ENCODE data around the gene BAZ2B. TPM values are rescaled to one million over a fixed set of nuclear protein-coding genes. Genes with fewer than 3 reads are reported as not detected.

BAZ2B gene
- total RNA-seq, 2 donors from 2014 or later: 30.7 to 39.3 TPM

DNA sequence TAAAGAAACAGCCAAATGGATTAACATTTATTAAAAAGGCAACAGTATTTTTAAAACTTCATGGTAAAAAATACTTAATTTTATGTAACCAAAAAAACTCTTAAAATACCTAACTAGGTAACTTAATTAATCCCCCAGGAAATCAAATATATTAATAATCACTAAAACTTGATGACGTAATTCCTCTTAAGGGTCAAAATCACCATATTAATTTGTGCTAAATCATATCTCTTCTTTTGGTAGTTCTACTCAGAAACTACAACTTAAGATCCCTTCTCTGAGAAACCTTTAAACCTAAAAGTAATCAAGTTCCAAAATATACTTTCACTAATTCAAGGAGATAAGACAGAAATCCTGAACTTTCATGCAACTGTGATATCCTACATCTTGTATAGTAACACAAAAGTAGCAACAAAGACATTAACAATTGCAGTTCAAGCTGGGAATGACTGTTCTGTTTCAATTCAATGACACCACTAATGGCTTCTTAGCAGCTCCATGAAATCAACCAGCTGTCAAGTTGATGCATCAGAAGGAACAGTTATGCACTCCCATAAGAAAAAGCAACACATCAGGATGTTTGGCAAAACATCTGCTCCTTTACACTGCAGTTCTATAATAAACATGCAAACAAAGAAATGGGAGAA is 4.0 kb downstream of the BAZ2B start:
- no peak for ATAC-seq
- H3K36me3 Mint-ChIP-seq (ENCODE audit: low read depth): peaks cover 2% of the 10 kb centered on the region
- peaks cover 12% of the 10 kb centered on the region for H3K4me1 Mint-ChIP-seq
- no peak overlapping the region for H3K27ac Mint-ChIP-seq
- H3K9me3 ChIP-seq (ENCODE audit: control insufficient read depth, low read length, poor library complexity, severe bottlenecking): no peaks in the 10 kb centered on the region
- DNase-seq: no peak
- no peak overlapping the region for H3K4me3 Mint-ChIP-seq
- H3K27me3 Mint-ChIP-seq: peaks cover 27% of the 10 kb centered on the region

DNA sequence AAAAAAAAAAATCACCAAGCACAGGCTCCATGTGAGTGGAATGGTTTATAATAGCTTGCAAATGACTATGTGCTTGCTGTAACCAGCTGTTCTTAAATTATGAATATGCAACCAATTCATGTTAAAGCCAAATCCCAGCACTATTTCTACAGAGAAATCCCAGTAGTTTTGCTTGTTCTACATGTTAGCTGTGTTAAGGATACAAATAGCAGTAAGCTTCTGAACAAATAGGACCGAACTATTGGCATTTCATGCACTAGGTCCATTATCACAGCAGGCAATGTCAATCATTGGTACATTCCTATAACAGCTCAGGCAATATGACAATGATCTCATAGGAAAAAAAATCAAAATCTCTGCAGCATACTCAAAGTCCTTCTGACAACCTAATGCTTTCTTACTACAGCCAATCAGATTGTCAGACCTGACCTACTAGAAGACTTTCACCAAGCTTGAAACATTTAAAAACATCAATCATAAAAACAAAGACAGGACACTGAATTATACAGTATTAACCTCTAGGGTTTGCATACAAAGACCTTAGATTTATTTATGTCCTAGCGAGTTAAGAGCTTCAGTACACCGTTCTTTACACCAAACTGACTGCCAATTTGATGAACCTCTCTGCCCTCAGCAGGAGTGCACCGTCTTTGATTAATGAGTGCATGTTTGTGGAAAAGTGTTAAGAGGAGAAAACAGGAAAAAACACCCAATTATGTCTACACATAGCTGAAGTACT is 6.4 kb downstream of the BAZ2B start:
- Mint-ChIP-seq H3K36me3 (ENCODE audit: low read depth) (no peaks in the 10 kb centered on the region), H3K27me3 (peaks cover 16% of the 10 kb centered on the region), H3K4me1 (peaks cover 7% of the 10 kb centered on the region), H3K27ac (no peak overlapping the region), H3K4me3 (no peak overlapping the region)
- DNase-seq (no peak), ATAC-seq (no peak)
- H3K9me3 ChIP-seq (ENCODE audit: control insufficient read depth, low read length, poor library complexity, severe bottlenecking): no peaks in the 10 kb centered on the region

DNA sequence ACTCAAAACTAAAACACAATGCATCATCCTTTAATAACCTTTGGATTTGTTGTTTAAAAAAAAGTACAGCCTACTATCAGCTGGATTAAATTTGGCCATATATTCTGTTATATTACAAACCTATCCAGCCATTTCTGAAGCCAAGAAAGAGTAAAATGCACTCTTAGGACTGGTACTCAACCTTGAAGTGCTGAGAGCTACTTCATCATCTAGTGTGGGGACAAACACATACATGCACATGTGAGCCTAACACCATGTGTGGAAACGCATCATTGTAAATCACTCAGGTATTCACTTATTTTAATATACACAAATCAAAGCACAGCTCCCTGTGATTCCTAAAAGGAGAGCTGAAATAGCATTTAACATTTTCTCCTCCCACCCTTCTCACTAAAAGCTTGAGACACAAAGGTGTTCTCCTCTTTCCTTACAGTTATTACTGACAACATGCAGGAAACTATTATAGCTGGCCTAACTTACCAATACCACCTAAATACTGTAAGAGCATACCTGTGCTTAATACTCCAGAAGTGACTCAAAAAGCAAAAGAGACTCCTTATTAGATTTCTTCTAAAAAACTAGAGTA is 7.5 kb downstream of the BAZ2B start:
- H3K36me3 Mint-ChIP-seq (ENCODE audit: low read depth): no peaks in the 10 kb centered on the region
- H3K27ac Mint-ChIP-seq: no peak overlapping the region
- peaks cover 8% of the 10 kb centered on the region for H3K27me3 Mint-ChIP-seq
- no peak overlapping the region for H3K4me3 Mint-ChIP-seq
- H3K9me3 ChIP-seq (ENCODE audit: control insufficient read depth, low read length, poor library complexity, severe bottlenecking): no peaks in the 10 kb centered on the region
- DNase-seq (no peak), ATAC-seq (no peak)
- H3K4me1 Mint-ChIP-seq: peaks cover 2% of the 10 kb centered on the region

DNA sequence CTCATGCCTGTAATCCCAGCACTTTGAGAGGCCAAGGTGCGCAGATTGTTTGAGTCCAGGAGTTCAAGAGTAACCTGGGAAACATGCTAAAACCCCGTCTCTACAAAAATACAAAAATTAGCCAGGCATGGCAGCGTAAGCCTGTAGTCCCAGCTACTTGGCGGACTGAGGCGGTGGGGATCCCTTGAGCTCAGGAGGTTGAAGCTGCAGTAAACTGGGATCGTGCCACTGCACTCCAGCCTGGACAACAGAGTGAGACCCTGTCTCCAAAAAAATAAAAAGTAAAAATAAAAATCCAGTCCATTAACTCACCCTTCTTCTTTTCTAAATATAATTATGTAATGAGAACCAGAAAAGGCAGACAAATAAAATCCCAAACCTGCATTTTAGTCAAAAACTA is 8.2 kb downstream of the BAZ2B start:
- H3K27ac Mint-ChIP-seq: no peak overlapping the region
- no peaks in the 10 kb centered on the region for H3K9me3 ChIP-seq (ENCODE audit: control insufficient read depth, low read length, poor library complexity, severe bottlenecking)
- no peak overlapping the region for H3K4me3 Mint-ChIP-seq
- H3K27me3 Mint-ChIP-seq: peaks cover 4% of the 10 kb centered on the region
- peaks cover 2% of the 10 kb centered on the region for H3K4me1 Mint-ChIP-seq
- ATAC-seq (no peak), DNase-seq (no peak)
- H3K36me3 Mint-ChIP-seq (ENCODE audit: low read depth): no peaks in the 10 kb centered on the region

DNA sequence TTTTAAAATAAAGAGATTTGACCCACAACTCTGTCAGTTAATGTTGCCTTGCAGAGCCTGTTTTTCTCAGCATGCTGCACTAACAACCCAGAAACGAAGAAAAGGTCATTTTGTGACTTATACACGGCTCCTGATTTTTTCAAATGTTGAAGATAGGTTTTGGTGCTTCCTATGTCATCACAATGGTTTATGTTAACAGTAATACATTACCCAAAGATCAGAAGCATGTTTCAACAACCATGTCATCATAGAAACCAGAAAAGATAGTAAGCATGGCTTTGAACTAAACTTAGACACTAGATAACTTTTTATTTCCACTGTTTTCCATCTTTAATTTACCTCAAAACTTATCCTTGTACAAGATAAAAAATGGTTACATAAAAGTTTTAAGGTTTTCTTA is 10.1 kb downstream of the BAZ2B start:
- no peak for DNase-seq
- no peaks in the 10 kb centered on the region for H3K27me3 Mint-ChIP-seq
- H3K4me3 Mint-ChIP-seq: no peak overlapping the region
- H3K4me1 Mint-ChIP-seq: peaks cover 2% of the 10 kb centered on the region
- no peak for ATAC-seq
- H3K9me3 ChIP-seq (ENCODE audit: control insufficient read depth, low read length, poor library complexity, severe bottlenecking): no peaks in the 10 kb centered on the region
- no peaks in the 10 kb centered on the region for H3K36me3 Mint-ChIP-seq (ENCODE audit: low read depth)
- H3K27ac Mint-ChIP-seq: no peak overlapping the region

DNA sequence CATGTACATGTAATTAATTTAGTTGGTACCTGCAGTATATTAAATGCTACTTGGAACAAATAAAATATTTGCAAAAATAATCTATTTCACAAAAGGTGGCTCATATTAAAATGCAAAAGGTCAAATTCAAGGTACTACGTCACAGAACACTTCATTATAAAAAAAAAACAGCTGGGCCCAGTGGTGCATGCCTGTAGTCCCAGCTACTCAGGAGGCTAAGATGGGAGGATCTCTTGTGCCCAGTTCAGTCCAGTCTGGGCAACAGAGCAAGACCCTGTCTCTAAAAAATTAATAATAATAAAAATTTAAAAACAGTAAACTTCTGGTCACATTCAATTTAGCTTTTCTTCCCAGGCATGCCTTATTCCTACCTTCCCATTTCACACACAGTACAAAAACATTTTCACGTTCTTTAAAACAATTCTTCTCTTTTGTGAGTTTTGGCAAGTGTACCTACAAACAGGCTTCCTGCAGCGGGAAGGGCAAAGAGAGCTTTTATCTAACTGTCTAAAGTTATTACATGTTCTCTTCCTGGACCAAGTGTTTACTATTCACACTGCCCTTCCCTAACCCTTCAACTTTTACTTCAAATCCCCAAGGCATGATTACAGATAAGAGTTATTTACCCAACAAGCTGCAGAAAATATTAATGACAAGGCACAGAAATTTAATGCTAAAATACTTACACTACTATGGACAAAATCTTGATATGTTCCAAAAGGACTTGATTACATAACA is 10.7 kb downstream of the BAZ2B start:
- Mint-ChIP-seq H3K27ac (no peak overlapping the region), H3K4me3 (no peak overlapping the region), H3K36me3 (ENCODE audit: low read depth) (no peaks in the 10 kb centered on the region), H3K27me3 (no peaks in the 10 kb centered on the region), H3K4me1 (peaks cover 2% of the 10 kb centered on the region)
- ATAC-seq (no peak), DNase-seq (no peak)
- H3K9me3 ChIP-seq (ENCODE audit: control insufficient read depth, low read length, poor library complexity, severe bottlenecking): no peaks in the 10 kb centered on the region

DNA sequence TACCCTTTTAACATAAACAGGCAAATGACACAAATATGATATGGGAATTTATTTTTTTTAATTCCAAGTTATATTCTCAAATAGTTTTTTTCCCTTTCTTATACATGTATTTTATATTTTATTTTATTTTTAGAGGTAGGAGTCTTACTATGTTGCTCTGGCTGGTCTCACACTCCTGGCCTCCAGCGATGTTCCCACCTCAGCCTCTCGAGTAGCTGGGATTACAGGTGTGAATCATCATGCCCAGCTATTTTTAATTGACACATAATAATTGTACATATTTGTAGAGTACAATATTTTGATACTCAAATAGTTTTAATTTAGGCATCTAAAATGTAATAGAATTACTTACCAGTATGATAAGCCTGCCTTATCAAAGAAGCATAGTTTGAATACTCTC is 12.2 kb downstream of the BAZ2B start:
- H3K27ac Mint-ChIP-seq: no peak overlapping the region
- no peaks in the 10 kb centered on the region for H3K9me3 ChIP-seq (ENCODE audit: control insufficient read depth, low read length, poor library complexity, severe bottlenecking)
- ATAC-seq (no peak), DNase-seq (no peak)
- H3K27me3 Mint-ChIP-seq: no peaks in the 10 kb centered on the region
- H3K4me3 Mint-ChIP-seq: no peak overlapping the region
- no peaks in the 10 kb centered on the region for H3K36me3 Mint-ChIP-seq (ENCODE audit: low read depth)
- H3K4me1 Mint-ChIP-seq: peaks cover 2% of the 10 kb centered on the region

DNA sequence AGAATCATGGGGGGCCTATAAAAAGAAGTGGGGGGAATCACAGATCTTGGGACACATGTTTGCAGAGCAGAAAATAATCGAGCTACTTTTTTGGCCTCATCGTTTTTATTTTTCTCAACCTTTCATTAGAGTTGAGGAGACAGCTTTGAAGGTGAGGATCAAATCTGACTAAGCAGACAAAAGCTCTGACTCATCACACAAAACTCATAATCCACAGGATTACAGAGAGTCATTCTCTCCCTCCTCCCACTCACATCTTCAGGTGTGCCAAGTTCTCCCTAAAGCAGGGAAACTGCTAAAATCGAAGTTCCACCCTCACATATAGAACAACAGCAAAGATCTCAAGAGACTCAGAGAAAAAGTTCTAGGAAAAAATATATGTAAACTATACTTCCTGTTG is 15.6 kb downstream of the BAZ2B start:
- ATAC-seq (no peak), DNase-seq (no peak)
- H3K27me3 Mint-ChIP-seq: no peaks in the 10 kb centered on the region
- no peak overlapping the region for H3K27ac Mint-ChIP-seq
- peaks cover 2% of the 10 kb centered on the region for H3K36me3 Mint-ChIP-seq (ENCODE audit: low read depth)
- peaks cover under 1% of the 10 kb centered on the region for H3K4me1 Mint-ChIP-seq
- H3K4me3 Mint-ChIP-seq: no peak overlapping the region
- no peaks in the 10 kb centered on the region for H3K9me3 ChIP-seq (ENCODE audit: control insufficient read depth, low read length, poor library complexity, severe bottlenecking)

DNA sequence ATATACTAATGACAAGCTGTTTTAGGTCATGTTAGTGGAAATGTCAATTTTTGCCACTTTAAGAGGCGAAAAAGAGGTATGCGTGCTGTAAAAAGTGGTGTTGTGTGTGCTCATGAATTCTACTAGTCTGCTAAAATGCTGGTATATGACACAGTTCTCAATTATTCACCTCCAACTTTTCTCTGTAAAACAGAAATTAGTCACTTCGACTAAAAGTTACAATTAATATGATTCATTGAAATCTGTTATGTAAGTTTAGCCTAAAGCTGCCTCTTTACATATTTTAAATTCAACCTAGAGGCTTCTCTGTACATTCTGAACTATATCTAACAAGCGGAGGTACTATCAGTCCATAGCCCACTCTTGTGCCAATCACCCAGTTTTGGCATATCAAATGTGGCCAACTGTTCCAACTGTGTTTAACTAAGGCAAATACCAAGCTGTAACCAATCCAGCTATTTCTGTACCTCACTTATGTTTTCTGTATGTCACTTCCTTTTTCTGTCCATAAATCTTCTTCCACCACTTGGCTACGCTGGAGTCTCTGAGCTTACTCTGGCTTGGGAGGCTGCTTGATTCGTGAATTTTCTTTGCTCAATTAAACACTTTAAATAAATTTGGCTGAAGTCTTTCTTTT is 20.8 kb downstream of the BAZ2B start:
- Mint-ChIP-seq H3K27ac (no peak overlapping the region), H3K36me3 (ENCODE audit: low read depth) (peaks cover 2% of the 10 kb centered on the region), H3K27me3 (no peaks in the 10 kb centered on the region), H3K4me1 (no peaks in the 10 kb centered on the region), H3K4me3 (no peak overlapping the region)
- ATAC-seq: no peak
- no peaks in the 10 kb centered on the region for H3K9me3 ChIP-seq (ENCODE audit: control insufficient read depth, low read length, poor library complexity, severe bottlenecking)
- DNase-seq: no peak

DNA sequence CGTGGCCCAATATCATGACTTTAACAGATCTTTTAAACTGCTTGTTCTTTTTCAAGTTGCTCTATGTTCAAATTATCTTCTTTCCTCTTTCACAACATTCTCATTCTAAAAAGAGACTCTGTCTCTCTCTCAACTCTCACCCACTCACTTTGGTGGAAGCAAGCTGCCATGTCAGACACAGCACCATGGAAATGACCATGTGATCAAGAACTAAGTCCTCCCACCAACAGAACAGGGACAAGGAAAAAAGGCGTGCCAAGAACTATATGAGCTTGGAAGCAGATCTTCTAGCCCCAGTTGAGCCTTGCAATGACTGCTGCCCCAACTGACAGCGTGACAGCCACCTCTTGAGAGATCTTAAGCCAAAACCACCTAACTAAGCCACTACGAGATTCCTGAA is 23.9 kb downstream of the BAZ2B start:
- Mint-ChIP-seq H3K36me3 (ENCODE audit: low read depth) (no peaks in the 10 kb centered on the region), H3K27me3 (no peaks in the 10 kb centered on the region), H3K4me1 (no peaks in the 10 kb centered on the region), H3K27ac (no peak overlapping the region), H3K4me3 (no peak overlapping the region)
- no peaks in the 10 kb centered on the region for H3K9me3 ChIP-seq (ENCODE audit: control insufficient read depth, low read length, poor library complexity, severe bottlenecking)
- no peak for ATAC-seq
- no peak for DNase-seq

DNA sequence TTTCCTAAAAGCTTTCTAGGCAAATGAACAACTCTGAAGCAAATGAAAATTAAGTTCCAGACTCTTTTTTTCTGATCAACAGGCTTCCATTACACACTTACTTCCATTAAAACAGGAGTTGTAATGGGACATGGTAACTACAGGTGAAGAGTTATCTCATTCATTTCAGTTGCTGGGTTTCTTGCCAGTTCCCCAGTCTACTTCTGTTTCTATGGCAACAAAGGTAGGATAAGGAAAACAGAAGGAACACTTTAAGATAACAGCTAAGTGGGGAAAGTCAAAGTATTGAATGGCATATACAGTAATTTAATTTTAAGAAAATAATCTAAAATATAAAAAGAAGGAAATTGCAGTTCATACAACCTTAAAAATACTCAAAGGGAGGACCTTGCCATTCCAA is 25.1 kb downstream of the BAZ2B start:
- Mint-ChIP-seq H3K4me3 (no peak overlapping the region), H3K27me3 (no peaks in the 10 kb centered on the region), H3K27ac (no peak overlapping the region), H3K4me1 (no peaks in the 10 kb centered on the region), H3K36me3 (ENCODE audit: low read depth) (peaks cover 2% of the 10 kb centered on the region)
- DNase-seq: no peak
- ATAC-seq: no peak
- no peaks in the 10 kb centered on the region for H3K9me3 ChIP-seq (ENCODE audit: control insufficient read depth, low read length, poor library complexity, severe bottlenecking)

DNA sequence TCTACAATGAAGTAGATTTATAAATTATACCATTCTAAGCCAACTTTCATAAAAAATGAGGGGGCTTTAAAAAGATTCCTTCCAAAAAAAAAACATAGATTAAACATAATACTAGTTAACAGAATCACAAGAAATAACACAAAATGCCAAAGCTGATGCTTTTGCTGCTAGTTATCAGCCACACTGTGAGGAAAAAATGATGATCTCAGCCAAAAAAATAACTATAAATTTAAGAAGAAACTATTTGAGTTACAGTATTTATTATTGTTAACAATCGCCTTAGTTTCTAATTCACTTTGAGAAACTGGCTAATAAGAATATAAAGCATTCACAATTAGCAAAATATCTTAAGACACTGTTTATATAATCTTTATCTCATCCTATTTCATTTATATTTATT is 27.1 kb downstream of the BAZ2B start:
- Mint-ChIP-seq H3K4me1 (no peaks in the 10 kb centered on the region), H3K27me3 (no peaks in the 10 kb centered on the region), H3K36me3 (ENCODE audit: low read depth) (peaks cover 2% of the 10 kb centered on the region), H3K4me3 (no peak overlapping the region), H3K27ac (no peak overlapping the region)
- H3K9me3 ChIP-seq (ENCODE audit: control insufficient read depth, low read length, poor library complexity, severe bottlenecking): no peaks in the 10 kb centered on the region
- DNase-seq (no peak), ATAC-seq (no peak)

DNA sequence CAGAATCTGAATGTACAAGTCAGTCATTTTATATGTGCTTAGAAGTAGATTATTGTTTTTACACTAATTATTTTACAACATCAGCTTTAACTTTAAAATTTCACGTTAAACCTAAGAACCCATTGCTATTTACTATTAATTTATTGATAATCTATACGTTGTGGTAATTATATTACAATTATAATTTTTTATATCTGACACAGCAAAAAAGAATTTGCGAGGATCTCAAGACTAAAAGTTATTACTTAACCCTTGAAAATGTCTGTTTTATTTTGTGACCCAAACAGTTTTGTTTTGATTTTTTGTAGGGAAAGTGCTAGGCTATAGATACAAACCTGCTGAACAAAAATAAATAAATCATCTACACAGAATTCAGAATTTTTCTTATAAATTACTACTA is 30.3 kb downstream of the BAZ2B start:
- Mint-ChIP-seq H3K4me1 (no peaks in the 10 kb centered on the region), H3K27me3 (no peaks in the 10 kb centered on the region), H3K4me3 (no peak overlapping the region), H3K36me3 (ENCODE audit: low read depth) (peaks cover 5% of the 10 kb centered on the region), H3K27ac (no peak overlapping the region)
- H3K9me3 ChIP-seq (ENCODE audit: control insufficient read depth, low read length, poor library complexity, severe bottlenecking): no peaks in the 10 kb centered on the region
- no peak for ATAC-seq
- DNase-seq: no peak

Measured in T-helper 17 cell (primary cell).